ENCODE measurements around the gene GPR107.

DNA sequence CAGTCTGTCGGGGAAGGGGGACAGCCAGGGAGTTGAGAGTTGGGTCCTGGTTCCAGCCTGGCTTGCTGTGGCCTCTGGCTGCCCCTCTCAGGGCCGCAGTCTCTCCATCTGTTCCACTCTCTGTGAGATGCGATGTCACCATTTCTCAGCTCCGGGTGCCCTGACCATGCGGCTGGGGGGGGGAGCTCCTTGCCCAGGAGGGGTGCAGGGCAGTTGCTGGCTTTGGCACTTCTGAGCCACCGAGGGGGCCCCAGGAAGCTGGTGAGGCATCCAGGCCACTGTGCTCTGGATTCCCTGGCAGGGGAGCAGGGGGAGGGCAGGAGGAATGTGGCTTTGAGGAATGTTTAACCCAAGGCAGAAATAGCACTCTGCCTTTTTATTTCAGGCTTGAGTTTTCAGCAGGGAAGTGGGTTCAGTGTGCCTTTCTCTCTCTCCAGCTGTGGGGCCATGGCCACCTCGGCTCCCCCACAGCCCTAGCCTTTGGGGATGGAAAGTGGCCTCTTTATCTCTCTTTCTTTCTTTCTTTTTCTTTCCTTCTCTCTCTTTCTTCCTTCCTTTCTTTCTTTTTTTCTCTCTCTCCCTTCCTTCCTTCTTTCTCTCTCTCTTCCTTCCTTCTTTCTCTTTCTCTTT is 129.5 kb downstream of the GPR107 start:
- TF ChIP-seq, protein P1, sequence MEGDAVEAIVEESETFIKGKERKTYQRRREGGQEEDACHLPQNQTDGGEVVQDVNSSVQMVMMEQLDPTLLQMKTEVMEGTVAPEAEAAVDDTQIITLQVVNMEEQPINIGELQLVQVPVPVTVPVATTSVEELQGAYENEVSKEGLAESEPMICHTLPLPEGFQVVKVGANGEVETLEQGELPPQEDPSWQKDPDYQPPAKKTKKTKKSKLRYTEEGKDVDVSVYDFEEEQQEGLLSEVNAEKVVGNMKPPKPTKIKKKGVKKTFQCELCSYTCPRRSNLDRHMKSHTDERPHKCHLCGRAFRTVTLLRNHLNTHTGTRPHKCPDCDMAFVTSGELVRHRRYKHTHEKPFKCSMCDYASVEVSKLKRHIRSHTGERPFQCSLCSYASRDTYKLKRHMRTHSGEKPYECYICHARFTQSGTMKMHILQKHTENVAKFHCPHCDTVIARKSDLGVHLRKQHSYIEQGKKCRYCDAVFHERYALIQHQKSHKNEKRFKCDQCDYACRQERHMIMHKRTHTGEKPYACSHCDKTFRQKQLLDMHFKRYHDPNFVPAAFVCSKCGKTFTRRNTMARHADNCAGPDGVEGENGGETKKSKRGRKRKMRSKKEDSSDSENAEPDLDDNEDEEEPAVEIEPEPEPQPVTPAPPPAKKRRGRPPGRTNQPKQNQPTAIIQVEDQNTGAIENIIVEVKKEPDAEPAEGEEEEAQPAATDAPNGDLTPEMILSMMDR (IDR thresholded peaks at IDR 0.05; ENCODE audit: insufficient read depth, low read depth, low read length): no peak
- TF ChIP-seq EZH2 (IDR thresholded peaks at IDR 0.05; ENCODE audit: insufficient read depth, low read length): no peak

All from astrocyte (in vitro differentiated cells and primary cell).